ENCODE data around the gene TCF15.

DNA sequence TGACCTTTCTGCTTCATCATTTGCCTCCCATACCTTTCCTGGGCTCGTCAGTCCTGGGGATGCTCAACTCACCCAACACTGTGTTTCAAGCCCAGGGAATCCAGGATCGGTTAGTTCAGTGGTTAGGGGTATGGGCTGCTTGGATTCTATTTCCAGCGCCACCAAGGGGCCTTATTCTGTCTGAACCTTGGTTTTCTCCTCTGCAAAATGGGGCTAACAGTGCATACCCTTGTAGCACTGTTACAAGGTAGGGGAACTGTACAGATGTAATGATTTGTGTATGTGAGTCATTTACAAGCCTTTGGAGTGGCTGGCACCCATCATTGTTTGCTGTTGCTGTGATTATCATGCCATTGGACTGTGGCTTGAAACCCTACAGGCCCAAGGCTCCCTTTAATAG lies 52.0 kb downstream of the TCF15 start:
- TF ChIP-seq, protein P1, sequence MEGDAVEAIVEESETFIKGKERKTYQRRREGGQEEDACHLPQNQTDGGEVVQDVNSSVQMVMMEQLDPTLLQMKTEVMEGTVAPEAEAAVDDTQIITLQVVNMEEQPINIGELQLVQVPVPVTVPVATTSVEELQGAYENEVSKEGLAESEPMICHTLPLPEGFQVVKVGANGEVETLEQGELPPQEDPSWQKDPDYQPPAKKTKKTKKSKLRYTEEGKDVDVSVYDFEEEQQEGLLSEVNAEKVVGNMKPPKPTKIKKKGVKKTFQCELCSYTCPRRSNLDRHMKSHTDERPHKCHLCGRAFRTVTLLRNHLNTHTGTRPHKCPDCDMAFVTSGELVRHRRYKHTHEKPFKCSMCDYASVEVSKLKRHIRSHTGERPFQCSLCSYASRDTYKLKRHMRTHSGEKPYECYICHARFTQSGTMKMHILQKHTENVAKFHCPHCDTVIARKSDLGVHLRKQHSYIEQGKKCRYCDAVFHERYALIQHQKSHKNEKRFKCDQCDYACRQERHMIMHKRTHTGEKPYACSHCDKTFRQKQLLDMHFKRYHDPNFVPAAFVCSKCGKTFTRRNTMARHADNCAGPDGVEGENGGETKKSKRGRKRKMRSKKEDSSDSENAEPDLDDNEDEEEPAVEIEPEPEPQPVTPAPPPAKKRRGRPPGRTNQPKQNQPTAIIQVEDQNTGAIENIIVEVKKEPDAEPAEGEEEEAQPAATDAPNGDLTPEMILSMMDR (CRISPR knock-in tag; IDR thresholded peaks at IDR 0.05): no peak
- no peak for TF ChIP-seq ZNF564 (CRISPR knock-in tag; IDR thresholded peaks at IDR 0.05)
- no peak for TF ChIP-seq ZNF205 (CRISPR knock-in tag; IDR thresholded peaks at IDR 0.05)
- TF ChIP-seq POLR2A (IDR thresholded peaks at IDR 0.05; ENCODE audit: insufficient read depth in 1 of 2, low read depth in 2 of 2, low read length in 2 of 2): no peak
- TF ChIP-seq ZNF138 (CRISPR knock-in tag; IDR thresholded peaks at IDR 0.05; ENCODE audit: low read depth): no peak
- TF ChIP-seq, protein P2, sequence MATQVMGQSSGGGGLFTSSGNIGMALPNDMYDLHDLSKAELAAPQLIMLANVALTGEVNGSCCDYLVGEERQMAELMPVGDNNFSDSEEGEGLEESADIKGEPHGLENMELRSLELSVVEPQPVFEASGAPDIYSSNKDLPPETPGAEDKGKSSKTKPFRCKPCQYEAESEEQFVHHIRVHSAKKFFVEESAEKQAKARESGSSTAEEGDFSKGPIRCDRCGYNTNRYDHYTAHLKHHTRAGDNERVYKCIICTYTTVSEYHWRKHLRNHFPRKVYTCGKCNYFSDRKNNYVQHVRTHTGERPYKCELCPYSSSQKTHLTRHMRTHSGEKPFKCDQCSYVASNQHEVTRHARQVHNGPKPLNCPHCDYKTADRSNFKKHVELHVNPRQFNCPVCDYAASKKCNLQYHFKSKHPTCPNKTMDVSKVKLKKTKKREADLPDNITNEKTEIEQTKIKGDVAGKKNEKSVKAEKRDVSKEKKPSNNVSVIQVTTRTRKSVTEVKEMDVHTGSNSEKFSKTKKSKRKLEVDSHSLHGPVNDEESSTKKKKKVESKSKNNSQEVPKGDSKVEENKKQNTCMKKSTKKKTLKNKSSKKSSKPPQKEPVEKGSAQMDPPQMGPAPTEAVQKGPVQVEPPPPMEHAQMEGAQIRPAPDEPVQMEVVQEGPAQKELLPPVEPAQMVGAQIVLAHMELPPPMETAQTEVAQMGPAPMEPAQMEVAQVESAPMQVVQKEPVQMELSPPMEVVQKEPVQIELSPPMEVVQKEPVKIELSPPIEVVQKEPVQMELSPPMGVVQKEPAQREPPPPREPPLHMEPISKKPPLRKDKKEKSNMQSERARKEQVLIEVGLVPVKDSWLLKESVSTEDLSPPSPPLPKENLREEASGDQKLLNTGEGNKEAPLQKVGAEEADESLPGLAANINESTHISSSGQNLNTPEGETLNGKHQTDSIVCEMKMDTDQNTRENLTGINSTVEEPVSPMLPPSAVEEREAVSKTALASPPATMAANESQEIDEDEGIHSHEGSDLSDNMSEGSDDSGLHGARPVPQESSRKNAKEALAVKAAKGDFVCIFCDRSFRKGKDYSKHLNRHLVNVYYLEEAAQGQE (IDR thresholded peaks at IDR 0.05; ENCODE audit: borderline replicate concordance in 1 of 2, low read depth in 1 of 2, low read length in 2 of 2): no peak

Measured in HepG2 (cell line).